ENCODE measurements around the gene IGFBP6.

The IGFBP6 gene

GRCh38 chr12:53123578-53124351, 26.3 kb downstream of the IGFBP6 start:
- TF ChIP-seq, protein P1, sequence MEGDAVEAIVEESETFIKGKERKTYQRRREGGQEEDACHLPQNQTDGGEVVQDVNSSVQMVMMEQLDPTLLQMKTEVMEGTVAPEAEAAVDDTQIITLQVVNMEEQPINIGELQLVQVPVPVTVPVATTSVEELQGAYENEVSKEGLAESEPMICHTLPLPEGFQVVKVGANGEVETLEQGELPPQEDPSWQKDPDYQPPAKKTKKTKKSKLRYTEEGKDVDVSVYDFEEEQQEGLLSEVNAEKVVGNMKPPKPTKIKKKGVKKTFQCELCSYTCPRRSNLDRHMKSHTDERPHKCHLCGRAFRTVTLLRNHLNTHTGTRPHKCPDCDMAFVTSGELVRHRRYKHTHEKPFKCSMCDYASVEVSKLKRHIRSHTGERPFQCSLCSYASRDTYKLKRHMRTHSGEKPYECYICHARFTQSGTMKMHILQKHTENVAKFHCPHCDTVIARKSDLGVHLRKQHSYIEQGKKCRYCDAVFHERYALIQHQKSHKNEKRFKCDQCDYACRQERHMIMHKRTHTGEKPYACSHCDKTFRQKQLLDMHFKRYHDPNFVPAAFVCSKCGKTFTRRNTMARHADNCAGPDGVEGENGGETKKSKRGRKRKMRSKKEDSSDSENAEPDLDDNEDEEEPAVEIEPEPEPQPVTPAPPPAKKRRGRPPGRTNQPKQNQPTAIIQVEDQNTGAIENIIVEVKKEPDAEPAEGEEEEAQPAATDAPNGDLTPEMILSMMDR (IDR thresholded peaks at IDR 0.05), result no peak

DNA sequence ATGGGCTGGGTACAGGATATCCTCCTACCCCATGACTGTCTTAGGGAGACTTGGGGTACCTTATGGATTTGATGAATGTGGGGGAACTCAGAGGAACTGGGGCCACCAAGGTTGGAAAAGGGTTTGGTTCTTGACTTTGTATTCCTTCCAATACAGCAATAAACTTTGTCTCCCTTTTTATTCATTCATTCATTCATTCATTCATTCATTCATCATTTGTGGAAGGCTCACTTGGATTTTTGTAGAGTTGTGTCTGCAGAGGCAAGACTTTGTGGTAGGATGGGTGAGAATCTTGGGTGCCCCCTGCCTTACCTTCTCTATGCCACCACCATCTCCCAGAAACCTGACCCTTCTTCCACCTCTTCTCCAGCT, 26.9 kb downstream of the IGFBP6 start:
- TF ChIP-seq, protein P1 (IDR thresholded peaks at IDR 0.05), result no peak

DNA sequence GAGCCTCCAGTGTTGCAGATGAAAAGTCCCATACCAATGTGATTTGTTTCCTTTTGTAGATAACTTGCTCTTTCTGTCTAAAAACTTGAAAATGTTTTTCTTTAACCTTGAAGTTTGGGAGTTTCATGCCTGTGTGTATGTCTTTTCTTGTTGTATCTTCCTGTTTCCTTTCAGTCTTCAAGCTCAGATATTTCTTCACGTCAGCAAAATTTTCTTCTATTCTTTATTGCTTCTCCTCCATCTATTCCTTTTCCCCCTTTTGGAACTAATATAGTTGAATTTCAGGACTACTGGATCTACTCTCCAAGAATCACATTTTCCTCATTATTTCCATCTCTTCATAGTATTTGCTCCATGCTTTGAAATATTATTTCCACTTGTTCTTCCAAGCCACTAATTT, 29.7 kb downstream of the IGFBP6 start:
- TF ChIP-seq, protein P1 (IDR thresholded peaks at IDR 0.05), result no peak

DNA sequence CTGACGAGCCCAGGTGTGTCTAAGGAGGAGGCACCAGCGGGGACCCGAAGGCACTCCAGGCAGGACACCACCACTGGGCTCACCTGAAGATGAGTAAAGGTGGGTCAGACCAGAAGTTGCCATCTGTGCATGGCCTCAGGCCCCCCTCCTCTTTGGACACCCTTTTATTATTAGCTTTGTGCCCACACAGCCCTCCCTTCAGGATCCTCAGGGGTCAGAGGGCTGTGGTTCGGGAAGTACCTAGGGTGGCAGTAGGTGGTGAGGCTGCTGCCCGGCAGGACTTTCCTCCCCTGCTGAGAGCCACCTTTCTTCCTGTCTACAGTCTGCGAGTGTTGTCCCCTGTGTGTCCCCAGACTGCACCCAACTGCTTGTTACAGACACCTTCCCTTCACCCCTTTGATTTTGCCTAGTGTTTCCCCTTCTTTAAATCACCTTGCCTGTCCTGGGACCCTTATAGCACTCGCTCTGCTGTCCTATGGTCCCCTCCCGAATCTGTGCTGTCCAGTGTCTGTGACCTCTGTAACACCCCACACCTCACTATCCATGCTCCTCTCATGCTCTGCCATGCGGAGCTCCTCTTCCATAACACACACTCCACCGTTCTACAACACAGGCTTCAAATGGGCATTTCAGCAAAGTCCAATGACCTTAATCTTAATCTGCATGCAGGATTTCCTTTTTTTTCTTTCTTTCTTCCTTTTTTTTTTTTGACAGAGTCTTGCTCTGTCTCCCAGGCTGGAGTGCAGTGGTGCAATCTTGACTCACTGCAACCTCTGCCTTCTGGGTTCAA, 31.5 kb downstream of the IGFBP6 start:
- TF ChIP-seq, protein P1 (IDR thresholded peaks at IDR 0.05), result no peak

GRCh38 chr12:53131844-53132243, 34.4 kb downstream of the IGFBP6 start:
- TF ChIP-seq, protein P1 (IDR thresholded peaks at IDR 0.05), result no peak

- TF ChIP-seq, protein P1 (IDR thresholded peaks at IDR 0.05), result no peak
Measured at GRCh38 chr12:53133722-53134121, 36.3 kb downstream of the IGFBP6 start.

GRCh38 chr12:53143355-53143754, 45.9 kb downstream of the IGFBP6 start:
- TF ChIP-seq, protein P1 (IDR thresholded peaks at IDR 0.05), result no peak
